ENCODE data around the gene MAT2A. TPM values are rescaled to one million over a fixed set of nuclear protein-coding genes. Genes with fewer than 3 reads are reported as not detected.
A peak's percentile ranks its signal among the peaks of the same experiment; 100 is the strongest.

The MAT2A gene
- polyA plus RNA-seq, 1 donor from 2014 or later, result 72.2 TPM

- Mint-ChIP-seq H3K4me1 (peaks cover 16 to 25% (median 18%) of the 10 kb centered on the region in 3 donors), H3K4me3 (peak overlapping the region; percentile 88 to 99 (median 92)), H3K9me3 (no peaks in the 10 kb centered on the region), H3K27me3 (no peaks in the 10 kb centered on the region), H3K27ac (peak overlapping the region; percentile 62 to 96 (median 95)), H3K36me3 (peaks cover 6% of the 10 kb centered on the region)
Measured at GRCh38 chr2:85577063-85577385, 38.1 kb downstream of the MAT2A start.

GRCh38 chr2:85577386-85578242 is 38.6 kb downstream of the MAT2A start, which contains the start of gene VAMP8:
VAMP8 (plus strand) TSS chr2:85577586; CDS start chr2:85577647, 61 bp downstream.
- Mint-ChIP-seq H3K4me1 (peaks cover 16 to 26% (median 18%) of the 10 kb centered on the region in 3 donors), H3K9me3 (no peaks in the 10 kb centered on the region), H3K27me3 (no peaks in the 10 kb centered on the region), H3K36me3 (peaks cover 7% of the 10 kb centered on the region), H3K4me3 (peak within 1 kb of the TSS; percentile 88 to 99 (median 92)), H3K27ac (peak within 1 kb of the TSS; percentile 62 to 96 (median 95))

GRCh38 chr2:85578243-85579180 is 39.5 kb downstream of the MAT2A start:
- Mint-ChIP-seq H3K4me3 (peak overlapping the region; percentile 88 to 99 (median 92)), H3K27me3 (no peaks in the 10 kb centered on the region), H3K36me3 (peaks cover 8% of the 10 kb centered on the region), H3K9me3 (no peaks in the 10 kb centered on the region), H3K4me1 (peaks cover 18 to 28% (median 20%) of the 10 kb centered on the region in 3 donors), H3K27ac (peak overlapping the region; percentile 62 to 96 (median 95))

DNA sequence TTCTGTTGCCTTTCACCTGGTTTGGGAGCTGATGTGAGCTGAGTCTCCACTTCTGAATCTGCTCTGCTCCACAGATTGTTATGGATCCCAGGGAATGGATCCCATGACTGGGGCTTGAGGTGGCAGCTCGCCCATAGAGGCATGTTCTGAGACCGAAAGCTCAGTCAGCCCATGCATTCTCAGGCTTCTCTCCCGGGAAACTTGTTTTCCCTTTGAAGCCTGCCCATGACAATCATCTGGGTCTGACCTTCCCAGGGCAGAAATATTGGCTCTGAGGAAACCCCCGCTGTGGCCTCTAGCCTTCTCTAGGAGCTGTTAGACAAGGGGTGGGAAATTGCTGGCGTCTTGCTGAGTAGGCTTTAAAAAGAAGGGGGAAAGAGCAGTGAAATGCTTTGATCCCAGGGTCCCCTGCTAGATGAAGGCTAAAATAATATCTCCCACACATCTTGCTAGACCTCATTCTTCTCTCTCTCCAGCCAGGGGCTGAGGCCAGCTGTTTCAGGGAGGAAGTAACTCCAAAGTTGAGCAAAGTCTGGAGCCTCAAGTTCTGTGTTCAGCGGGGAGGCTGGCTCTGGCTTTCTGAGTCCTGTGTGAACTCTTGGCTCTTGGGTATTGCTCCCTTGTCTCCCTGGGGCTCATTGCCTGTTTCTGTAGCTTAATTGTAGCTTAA is 40.4 kb downstream of the MAT2A start:
- Mint-ChIP-seq H3K4me1 (peaks cover 23 to 30% (median 25%) of the 10 kb centered on the region in 3 donors), H3K36me3 (peaks cover 8% of the 10 kb centered on the region), H3K27me3 (no peaks in the 10 kb centered on the region), H3K9me3 (no peaks in the 10 kb centered on the region), H3K4me3 (peak overlapping the region; percentile 88 to 99 (median 92)), H3K27ac (peak overlapping the region in 1 of 3 donors; percentile 57)

- peak overlapping the region in 1 of 4 donors; percentile 88 for H3K4me3 Mint-ChIP-seq
- H3K36me3 Mint-ChIP-seq, result peaks cover 8% of the 10 kb centered on the region
- H3K4me1 Mint-ChIP-seq, result peaks cover 28 to 36% (median 31%) of the 10 kb centered on the region in 3 donors
- H3K27ac Mint-ChIP-seq, result no peak overlapping the region
- no peaks in the 10 kb centered on the region for H3K9me3 Mint-ChIP-seq
- no peaks in the 10 kb centered on the region for H3K27me3 Mint-ChIP-seq
Measured at GRCh38 chr2:85580206-85580605, 41.2 kb downstream of the MAT2A start.

GRCh38 chr2:85582492-85582891 is 43.5 kb downstream of the MAT2A start:
- Mint-ChIP-seq H3K9me3 (no peaks in the 10 kb centered on the region), H3K4me3 (peak overlapping the region in 1 of 4 donors; percentile 82)

GRCh38 chr2:85583667-85584353 is 44.8 kb downstream of the MAT2A start:
- H3K27me3 Mint-ChIP-seq, result no peaks in the 10 kb centered on the region
- peaks cover 26 to 32% (median 28%) of the 10 kb centered on the region in 3 donors for H3K4me1 Mint-ChIP-seq
- peak overlapping the region; percentile 65 to 94 (median 88) for H3K4me3 Mint-ChIP-seq
- no peaks in the 10 kb centered on the region for H3K9me3 Mint-ChIP-seq
- peaks cover 8% of the 10 kb centered on the region for H3K36me3 Mint-ChIP-seq
- H3K27ac Mint-ChIP-seq, result peak overlapping the region; percentile 29 to 88 (median 46)

More at GRCh38 chr2:85582492-85582891, 43.5 kb downstream of the MAT2A start:
- Mint-ChIP-seq H3K4me1 (peaks cover 31 to 35% (median 34%) of the 10 kb centered on the region in 3 donors), H3K27ac (no peak overlapping the region), H3K27me3 (no peaks in the 10 kb centered on the region), H3K36me3 (peaks cover 8% of the 10 kb centered on the region)

- H3K9me3 Mint-ChIP-seq, result no peaks in the 10 kb centered on the region
- peak within 1 kb of the TSS; percentile 65 to 94 (median 88) for H3K4me3 Mint-ChIP-seq
- no peaks in the 10 kb centered on the region for H3K27me3 Mint-ChIP-seq
- H3K36me3 Mint-ChIP-seq, result peaks cover 8% of the 10 kb centered on the region
- peaks cover 23 to 28% (median 28%) of the 10 kb centered on the region in 3 donors for H3K4me1 Mint-ChIP-seq
- peak within 1 kb of the TSS; percentile 36 to 88 (median 46) for H3K27ac Mint-ChIP-seq
Measured at GRCh38 chr2:85584354-85584856, 45.4 kb downstream of the MAT2A start, which contains the start of gene VAMP5. VAMP5 (plus strand) TSS chr2:85584431; CDS start chr2:85584491, 60 bp downstream.

- Mint-ChIP-seq H3K36me3 (peaks cover 6% of the 10 kb centered on the region), H3K4me1 (peaks cover 23 to 26% (median 26%) of the 10 kb centered on the region in 3 donors)
Measured at GRCh38 chr2:85584857-85585780, 46.2 kb downstream of the MAT2A start.

DNA sequence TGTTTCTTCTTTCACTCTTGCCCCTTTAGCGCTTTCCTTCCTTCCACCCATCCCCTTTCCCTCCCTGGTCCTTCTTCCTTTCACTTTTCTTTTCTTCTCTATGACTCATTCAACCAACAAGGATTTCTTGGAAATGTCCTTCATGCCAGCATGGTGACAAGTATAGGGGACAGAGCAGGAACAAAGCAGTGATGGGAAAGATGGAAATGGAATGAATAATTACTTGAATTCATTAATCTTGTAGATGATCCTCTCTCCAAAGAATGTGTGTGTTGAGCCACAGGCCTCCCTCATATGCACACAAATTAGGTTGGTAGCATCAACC is 46.8 kb downstream of the MAT2A start:
- Mint-ChIP-seq H3K4me3 (peak overlapping the region in 3 of 4 donors; percentile 23 to 74 (median 65)), H3K36me3 (peaks cover 6% of the 10 kb centered on the region), H3K4me1 (peaks cover 23 to 26% (median 23%) of the 10 kb centered on the region in 3 donors), H3K27ac (no peak overlapping the region), H3K27me3 (no peaks in the 10 kb centered on the region), H3K9me3 (no peaks in the 10 kb centered on the region)

More at GRCh38 chr2:85584857-85585780, 46.2 kb downstream of the MAT2A start:
- Mint-ChIP-seq H3K27ac (peak overlapping the region in 1 of 3 donors; percentile 36), H3K4me3 (peak overlapping the region; percentile 65 to 92 (median 88)), H3K27me3 (no peaks in the 10 kb centered on the region), H3K9me3 (no peaks in the 10 kb centered on the region)

- H3K9me3 Mint-ChIP-seq, result no peaks in the 10 kb centered on the region
- H3K27ac Mint-ChIP-seq, result peak overlapping the region in 1 of 3 donors; percentile 69
- peak overlapping the region in 1 of 4 donors; percentile 74 for H3K4me3 Mint-ChIP-seq
- peaks cover 17 to 23% (median 22%) of the 10 kb centered on the region in 3 donors for H3K4me1 Mint-ChIP-seq
- no peaks in the 10 kb centered on the region for H3K27me3 Mint-ChIP-seq
- no peaks in the 10 kb centered on the region for H3K36me3 Mint-ChIP-seq
Measured at GRCh38 chr2:85588236-85588635, 49.3 kb downstream of the MAT2A start.

DNA sequence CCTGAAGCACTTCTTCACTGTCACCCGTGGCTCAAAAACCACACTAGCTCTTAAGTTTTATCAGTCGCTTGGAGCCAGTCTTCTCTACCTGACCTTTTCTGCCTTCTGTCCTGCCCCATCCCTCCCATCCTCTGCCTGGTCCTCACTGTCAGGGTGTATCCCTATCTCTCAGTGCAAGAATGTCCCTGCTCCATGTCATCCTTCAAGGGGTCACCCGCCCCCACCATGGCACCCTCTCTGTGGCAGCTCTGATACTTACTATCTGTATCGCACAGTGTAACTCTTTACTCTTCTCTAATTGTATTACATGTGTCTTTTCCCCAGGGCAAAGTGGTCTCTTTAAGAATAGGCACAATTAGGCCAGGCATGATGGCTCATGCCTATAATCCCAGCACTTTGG is 49.7 kb downstream of the MAT2A start:
- H3K36me3 Mint-ChIP-seq, result no peaks in the 10 kb centered on the region
- H3K4me3 Mint-ChIP-seq, result peak overlapping the region in 1 of 4 donors; percentile 74
- no peaks in the 10 kb centered on the region for H3K27me3 Mint-ChIP-seq
- no peaks in the 10 kb centered on the region for H3K9me3 Mint-ChIP-seq
- peaks cover 14 to 20% (median 19%) of the 10 kb centered on the region in 3 donors for H3K4me1 Mint-ChIP-seq
- peak overlapping the region in 1 of 3 donors; percentile 69 for H3K27ac Mint-ChIP-seq

DNA sequence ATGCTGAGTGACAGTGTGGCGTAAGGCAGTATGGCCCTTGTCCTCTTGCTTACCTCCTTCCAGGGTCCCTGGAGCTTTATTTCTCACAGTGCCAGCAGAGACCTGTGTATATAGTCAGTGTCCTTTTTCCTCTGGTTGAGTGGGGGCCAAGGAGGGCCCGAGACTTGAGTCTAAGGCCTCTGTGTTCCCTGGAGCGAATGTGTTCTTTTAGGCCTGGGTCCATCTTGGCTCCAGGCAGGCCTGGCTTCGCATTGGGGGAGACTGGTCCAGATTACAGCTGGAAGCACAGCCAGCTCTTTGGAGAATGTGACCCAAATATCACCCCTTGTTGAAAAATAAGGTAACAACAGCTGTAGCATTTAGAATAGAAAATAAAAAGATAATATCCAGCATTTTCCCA is 50.2 kb downstream of the MAT2A start:
- Mint-ChIP-seq H3K4me1 (peaks cover 14 to 19% (median 17%) of the 10 kb centered on the region in 3 donors), H3K27ac (no peak overlapping the region), H3K4me3 (no peak overlapping the region), H3K36me3 (peaks cover 2% of the 10 kb centered on the region), H3K9me3 (no peaks in the 10 kb centered on the region), H3K27me3 (no peaks in the 10 kb centered on the region)
